ENCODE measurements around the gene ZFP91. TPM values are rescaled to one million over a fixed set of nuclear protein-coding genes. Genes with fewer than 3 reads are reported as not detected.

ZFP91 gene
- total RNA-seq, 4 donors from 2014 or later: 19.2 to 57.7 (median 48.9) TPM

DNA sequence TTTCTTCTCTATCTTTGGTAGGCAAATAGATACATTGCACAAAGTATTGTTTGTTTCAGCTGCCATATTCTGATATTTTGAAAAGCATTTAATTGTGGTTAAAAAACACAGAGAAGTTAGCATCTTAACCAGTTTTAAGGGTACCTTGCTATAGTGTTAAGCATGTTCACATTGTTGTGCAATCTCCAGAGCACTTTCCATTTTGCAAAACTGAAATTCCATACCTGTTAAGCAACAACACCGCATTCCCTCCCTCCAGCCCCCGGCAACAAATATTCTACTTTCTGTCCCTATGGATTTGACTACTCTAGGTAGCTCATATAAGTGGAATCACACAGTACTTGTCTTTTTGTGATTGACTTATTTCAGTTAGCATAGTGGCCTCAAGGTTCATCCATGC, 77.5 kb downstream of the ZFP91 start:
- no peaks in the 10 kb centered on the region for H3K36me3 ChIP-seq
- DNase-seq: no peak
- no peaks in the 10 kb centered on the region for H3K27me3 ChIP-seq
- no peaks in the 10 kb centered on the region for H3K4me1 ChIP-seq
- intact Hi-C loops (cut with DNase I; ENCODE audit: low total_unique reads): no loop called here
- no peak overlapping the region for H3K4me3 ChIP-seq
- TF ChIP-seq CTCF (IDR thresholded peaks at IDR 0.05) (no peak), POLR2A (IDR thresholded peaks at IDR 0.05) (no peak)
- no peaks in the 10 kb centered on the region for H3K9me3 ChIP-seq
- no peak overlapping the region for H3K27ac ChIP-seq

- H3K36me3 ChIP-seq: no peaks in the 10 kb centered on the region
- no peaks in the 10 kb centered on the region for H3K27me3 ChIP-seq
- H3K4me3 ChIP-seq: no peak overlapping the region
- H3K27ac ChIP-seq: no peak overlapping the region
- no peak for TF ChIP-seq CTCF (IDR thresholded peaks at IDR 0.05)
- H3K9me3 ChIP-seq: no peaks in the 10 kb centered on the region
- H3K4me1 ChIP-seq: no peaks in the 10 kb centered on the region
- no peak for DNase-seq
- intact Hi-C loops (cut with DNase I; ENCODE audit: low total_unique reads): no loop called here
These were observed 79.8 kb downstream of the ZFP91 start for GRCh38 chr11:58658623-58659022.

- intact Hi-C loops (cut with DNase I; ENCODE audit: low total_unique reads): no loop called here
- DNase-seq: no peak
- TF ChIP-seq POLR2A (IDR thresholded peaks at IDR 0.05) (no peak), CTCF (IDR thresholded peaks at IDR 0.05) (no peak)
- Histone ChIP-seq H3K36me3 (no peaks in the 10 kb centered on the region), H3K4me1 (no peaks in the 10 kb centered on the region), H3K4me3 (no peak overlapping the region), H3K27ac (no peak overlapping the region), H3K9me3 (no peaks in the 10 kb centered on the region), H3K27me3 (no peaks in the 10 kb centered on the region)
These were observed 80.5 kb downstream of the ZFP91 start for GRCh38 chr11:58659404-58659803.

DNA sequence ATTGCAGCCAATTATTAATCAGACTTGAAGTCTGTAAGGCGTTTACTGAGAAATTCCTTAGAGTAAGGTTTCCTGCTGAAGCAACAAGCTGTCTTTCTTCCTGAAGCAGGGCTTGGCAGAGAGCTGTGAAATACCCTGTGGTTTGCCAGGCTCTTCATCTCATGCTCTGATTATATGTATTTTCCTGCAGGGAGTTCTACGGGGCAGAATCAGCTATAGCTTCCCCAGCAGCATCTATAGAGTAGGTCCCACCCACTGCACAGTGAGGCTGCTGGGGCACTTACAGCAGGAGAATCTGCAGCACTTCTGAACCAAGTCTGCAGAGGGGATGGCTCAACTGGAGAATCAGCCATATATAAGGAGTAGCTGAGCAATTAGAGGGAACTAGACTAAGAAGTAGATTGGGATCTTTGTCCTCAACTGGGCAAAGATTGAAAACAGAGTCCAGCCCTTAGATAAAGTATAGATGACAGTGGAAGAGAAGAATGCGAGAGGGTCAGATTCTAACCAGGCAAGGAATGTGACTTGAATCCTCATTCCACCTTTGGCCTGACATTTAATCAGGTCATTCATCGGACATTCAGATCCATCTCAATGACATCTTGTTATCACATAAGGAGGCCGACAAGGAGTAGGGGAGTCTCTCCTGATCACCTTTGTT, 81.2 kb downstream of the ZFP91 start:
- no peak for DNase-seq
- intact Hi-C loops (cut with DNase I; ENCODE audit: low total_unique reads): no loop called here
- Histone ChIP-seq H3K4me1 (no peaks in the 10 kb centered on the region), H3K36me3 (no peaks in the 10 kb centered on the region), H3K9me3 (no peaks in the 10 kb centered on the region), H3K27me3 (no peaks in the 10 kb centered on the region), H3K4me3 (no peak overlapping the region), H3K27ac (no peak overlapping the region)
- no peak for TF ChIP-seq POLR2A (IDR thresholded peaks at IDR 0.05)
- TF ChIP-seq CTCF (IDR thresholded peaks at IDR 0.05): no peak

Other genes starting within 250 kb of the ZFP91 start
- not detected for gene OR5B17, start 220.0 kb upstream of the ZFP91 start, total RNA-seq
- gene OR5B3, start 172.2 kb upstream of the ZFP91 start, total RNA-seq: not detected
- gene OR5B2, start 150.9 kb upstream of the ZFP91 start, total RNA-seq: not detected
- under 1 TPM in 1 of 4 donors, not detected in 3; 0.14 TPM for gene OR5B12, start 136.8 kb upstream of the ZFP91 start, total RNA-seq
- gene OR5B21, start 71.0 kb upstream of the ZFP91 start, total RNA-seq: not detected
- 10 to 100 TPM in 2 of 4 donors, 1 to 10 TPM in 1, under 1 TPM in 1; 0.59 to 11.1 (median 8.8) TPM for gene LPXN, start 3.2 kb upstream of the ZFP91 start, total RNA-seq
- gene CNTF, start 43.6 kb downstream of the ZFP91 start, total RNA-seq: 1 to 10 TPM in 2 of 4 donors, not detected in 2; 1.1 to 1.2 TPM
- not detected for gene GLYAT, start 152.9 kb downstream of the ZFP91 start, total RNA-seq

Data from uterus (tissue), 4 donors.